Bone marrow (tissue), 2 donors: ENCODE data around the gene TEF.
A peak's percentile ranks its signal among the peaks of the same experiment; 100 is the strongest.
"Not testable (repeated sequence)": the region's sequence is repeated elsewhere in the genome, so short reads cannot be mapped to it uniquely, and the experiment has no call there.

Experiments
- DNase-seq, 2 donors: peaks; one replicate each; lab custom pipeline; 2025; lab: John Stamatoyannopoulos, UW

TEF gene

GRCh38 chr22:41429232-41429950 lies 47.6 kb downstream of the TEF start:
- no peak for DNase-seq

DNA sequence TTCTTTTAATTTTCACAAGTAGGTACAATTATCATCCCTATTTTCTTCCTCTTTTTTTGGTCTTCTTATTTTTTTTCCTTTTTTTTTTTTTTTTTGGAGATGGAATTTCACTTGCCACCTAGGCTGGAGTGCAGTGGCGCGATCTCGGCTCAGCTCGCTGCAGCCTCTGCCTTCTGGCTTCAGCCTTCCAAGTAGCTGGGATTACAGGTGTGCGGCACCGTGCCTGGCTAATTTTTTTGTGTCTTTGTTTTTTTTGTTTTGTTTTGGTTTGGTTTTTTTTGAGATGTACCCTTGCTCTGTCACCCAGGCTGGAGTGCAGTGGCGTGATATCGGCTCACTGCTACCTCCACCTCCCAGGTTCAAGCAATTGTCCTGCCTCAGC lies 48.2 kb downstream of the TEF start:
- no peak for DNase-seq

GRCh38 chr22:41431656-41432055 lies 49.9 kb downstream of the TEF start:
- no peak for DNase-seq

- DNase-seq: not testable (repeated sequence)
These were observed 51.7 kb downstream of the TEF start for GRCh38 chr22:41433480-41433879.

DNA sequence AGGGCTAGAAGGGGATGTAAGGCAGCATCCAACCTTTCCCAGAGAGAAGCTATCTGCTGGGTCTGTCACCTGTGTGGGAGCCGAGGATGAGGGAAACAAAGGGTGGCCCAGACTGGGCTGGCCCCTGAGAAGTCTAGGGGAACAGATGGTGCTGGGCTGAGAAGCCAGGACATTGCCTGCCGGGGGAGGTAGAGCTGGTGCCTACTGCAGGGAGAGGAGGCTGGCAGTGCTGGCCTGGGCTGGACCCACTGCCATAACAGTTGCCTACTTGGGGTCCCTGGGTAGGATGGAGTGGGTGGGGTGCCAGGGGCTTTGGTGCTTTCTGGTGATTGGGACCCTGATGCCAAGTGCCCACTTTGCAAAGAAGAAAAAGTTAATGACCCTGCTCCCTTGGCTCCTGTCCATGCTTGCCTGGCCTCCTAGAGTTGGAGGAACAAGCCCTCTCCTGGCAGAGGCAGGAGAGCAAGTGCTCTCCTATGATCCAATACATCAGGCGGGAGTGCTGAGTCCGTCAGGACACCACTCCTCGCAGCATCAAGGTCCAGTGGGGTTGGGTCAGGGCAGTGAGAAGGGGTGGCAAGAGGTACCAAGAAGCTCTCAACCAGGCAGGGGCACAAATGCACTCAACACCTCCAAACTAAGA lies 52.7 kb downstream of the TEF start:
- DNase-seq: not testable (repeated sequence)

DNA sequence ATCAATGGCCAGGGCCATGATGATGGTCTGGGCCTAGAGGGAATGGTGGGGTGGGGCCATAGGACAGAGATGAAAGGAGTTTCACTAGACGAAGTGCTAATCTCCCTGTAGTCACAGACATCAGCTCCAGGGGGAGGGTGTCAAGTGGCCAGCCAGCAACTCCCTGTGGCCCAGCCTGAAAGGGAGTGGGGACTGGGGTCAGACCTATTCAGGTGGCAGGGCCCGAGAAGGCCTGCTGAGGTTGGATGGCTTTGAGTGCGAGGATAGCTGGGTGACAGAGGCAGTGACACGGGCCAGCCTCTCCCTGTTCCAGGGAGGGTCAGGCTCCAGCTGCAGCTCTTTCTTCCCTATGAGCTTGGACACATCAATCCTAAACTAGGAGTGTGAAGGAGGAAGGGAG lies 53.8 kb downstream of the TEF start:
- no peak for DNase-seq

- DNase-seq: no peak
These were observed 54.8 kb downstream of the TEF start for GRCh38 chr22:41436322-41437113.

DNA sequence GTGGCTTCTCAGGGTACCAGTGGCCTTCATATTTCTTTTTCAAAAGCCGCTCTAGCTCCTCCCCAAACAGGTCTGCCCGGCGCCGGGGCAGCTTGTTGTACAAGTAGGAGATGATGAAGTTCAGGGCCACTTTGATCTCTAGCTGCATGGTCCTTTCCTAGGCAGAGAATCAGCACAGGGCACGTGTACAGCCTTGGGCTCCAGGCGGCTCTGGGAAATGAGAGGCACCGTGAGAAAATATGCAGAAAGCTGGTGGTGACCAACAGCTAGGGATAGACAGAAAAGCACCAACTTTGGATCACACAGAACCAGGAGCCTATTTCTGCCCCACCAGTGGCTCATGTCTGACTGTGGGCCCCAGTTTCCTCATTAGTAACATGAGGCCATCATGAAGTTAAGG lies 55.5 kb downstream of the TEF start:
- no peak for DNase-seq

GRCh38 chr22:41440511-41440910 lies 58.8 kb downstream of the TEF start:
- DNase-seq: not testable (repeated sequence)

DNA sequence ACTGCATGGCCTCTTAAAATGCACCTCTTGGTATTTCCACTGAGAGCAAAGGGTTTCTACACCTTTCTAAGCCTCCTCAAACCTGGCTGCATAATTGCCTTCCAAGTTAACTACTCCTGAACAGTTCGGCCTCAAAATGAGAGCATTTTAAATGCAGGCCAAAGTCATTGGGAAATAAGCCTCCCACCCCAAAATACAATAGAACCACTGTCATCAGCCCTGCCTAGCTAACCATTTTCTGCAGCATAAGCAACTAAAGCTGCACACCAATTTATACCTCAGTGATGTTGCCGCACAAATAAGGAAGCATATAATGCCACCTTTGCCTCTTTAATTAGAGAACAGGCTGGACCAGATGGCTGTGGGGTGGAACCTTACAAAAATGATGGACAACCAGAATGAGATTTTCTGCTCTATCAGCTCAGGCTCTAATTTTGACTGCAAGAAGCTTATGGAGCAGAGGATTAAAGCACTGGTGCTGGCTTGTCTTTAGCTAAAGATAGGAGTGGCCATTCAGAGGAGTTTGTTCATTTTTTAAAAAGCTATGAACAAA lies 60.6 kb downstream of the TEF start:
- DNase-seq: no peak

- peak; percentile 59 to 91 for DNase-seq
These were observed 62.8 kb downstream of the TEF start for GRCh38 chr22:41444360-41445128.

- peak in 1 of 2 donors; percentile 5 for DNase-seq
These were observed 63.7 kb downstream of the TEF start for GRCh38 chr22:41445129-41446056.

DNA sequence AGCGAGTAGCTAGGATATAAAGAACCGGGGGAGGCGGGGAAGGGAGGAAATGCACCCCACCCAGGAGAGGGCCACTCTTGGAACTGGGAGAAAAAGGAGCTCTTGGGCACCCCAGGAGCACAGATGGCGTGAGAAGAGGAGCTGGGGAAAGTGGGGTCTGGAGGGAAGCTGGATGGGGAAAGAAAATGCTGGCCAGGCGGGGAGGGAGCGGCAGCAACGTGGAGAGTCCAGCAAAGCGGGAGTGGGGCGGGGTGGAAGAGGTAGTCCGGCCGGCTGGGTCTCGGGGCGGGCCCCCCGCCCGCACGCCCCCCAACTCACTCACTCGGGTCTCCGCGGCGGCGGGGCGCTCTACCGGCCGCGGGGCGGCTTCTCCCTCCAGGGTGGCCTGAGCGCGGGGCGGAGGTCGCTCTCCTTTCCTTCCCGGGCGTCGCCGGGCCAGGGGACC lies 64.3 kb downstream of the TEF start:
- DNase-seq: peak in 1 of 2 donors; percentile 25

DNA sequence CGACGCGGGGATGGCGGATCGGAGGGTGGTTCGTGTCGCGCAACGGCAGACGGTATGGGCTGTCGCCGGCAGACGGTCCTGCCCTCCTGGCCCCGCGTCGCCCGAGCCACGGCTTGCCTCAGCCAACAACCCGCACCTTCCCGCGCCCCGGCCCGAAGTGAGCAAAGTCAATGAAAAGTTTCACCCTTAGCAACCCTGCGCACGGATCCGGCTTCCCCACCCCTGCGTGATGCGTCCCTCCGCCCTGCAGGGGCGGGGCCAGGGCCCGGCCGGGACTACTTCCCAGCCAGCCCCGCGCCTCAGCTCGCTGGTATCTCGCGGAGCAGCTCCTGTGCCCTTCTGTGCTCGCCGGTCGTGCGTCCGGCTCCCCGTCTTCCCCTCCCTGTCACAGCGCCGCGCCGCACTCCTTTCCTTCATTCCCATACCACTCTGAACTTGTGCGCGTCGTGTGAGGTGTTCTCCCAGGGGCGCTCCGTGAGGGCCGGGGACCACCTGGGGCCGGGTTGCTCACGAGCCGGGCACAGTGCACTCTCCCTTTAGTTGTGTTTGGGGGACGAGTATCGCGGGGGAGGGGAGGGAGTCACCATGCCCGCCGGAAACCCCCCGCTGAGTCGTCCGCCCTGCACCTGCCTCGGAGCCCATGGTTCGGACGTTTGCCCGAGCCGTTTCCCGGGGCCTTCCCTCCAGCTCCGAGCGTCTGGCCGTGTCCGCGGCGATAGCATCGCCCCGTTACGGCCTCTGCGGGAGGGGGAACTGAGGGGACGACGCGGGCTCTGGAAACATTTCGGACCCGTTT lies 65.1 kb downstream of the TEF start, which contains the start of gene TOB2:
TSS of gene TOB2 (minus strand) at position 163 of the 796 bp plus-strand sequence. CDS start 9,456 bp downstream, outside the sequence.
- peak; percentile 70 to 88 for DNase-seq

DNA sequence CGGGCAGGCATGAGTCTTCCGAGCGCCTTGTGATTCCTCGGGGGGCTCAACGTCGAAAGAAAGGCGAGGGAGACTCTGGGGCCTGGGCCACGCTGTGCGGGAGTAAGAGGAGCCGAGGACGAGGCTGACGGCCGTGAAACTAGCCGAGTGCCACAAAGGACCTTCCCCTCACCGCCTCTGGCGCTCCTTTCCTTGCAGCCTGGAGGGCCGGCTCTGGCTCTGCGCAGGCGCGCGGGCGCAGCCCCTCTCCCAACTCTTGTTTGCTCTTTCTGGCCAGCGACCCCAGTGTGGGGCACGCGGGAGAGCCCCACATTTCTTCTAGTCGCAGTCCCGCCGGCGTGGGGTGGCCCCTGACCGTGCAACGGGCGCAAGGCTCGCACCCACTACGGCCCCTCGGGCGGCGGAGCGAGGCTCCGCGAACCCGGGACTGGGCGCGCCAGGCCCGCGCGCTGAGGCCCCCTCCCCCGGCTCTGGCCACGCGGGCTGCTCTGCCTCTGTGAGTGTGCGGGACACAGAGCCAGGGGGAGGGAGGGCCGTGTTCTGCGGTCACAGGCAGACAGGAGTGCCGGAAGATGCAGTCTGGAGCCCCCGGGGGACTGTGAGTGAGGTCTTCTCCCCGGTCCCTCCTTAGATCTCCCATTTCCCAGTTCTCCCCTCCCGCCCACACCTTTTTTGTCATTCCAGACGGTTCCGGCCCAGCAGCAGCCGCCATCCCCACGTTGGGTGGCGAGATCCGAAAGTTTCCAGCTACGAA lies 65.9 kb downstream of the TEF start:
- peak; percentile 23 to 54 for DNase-seq

DNA sequence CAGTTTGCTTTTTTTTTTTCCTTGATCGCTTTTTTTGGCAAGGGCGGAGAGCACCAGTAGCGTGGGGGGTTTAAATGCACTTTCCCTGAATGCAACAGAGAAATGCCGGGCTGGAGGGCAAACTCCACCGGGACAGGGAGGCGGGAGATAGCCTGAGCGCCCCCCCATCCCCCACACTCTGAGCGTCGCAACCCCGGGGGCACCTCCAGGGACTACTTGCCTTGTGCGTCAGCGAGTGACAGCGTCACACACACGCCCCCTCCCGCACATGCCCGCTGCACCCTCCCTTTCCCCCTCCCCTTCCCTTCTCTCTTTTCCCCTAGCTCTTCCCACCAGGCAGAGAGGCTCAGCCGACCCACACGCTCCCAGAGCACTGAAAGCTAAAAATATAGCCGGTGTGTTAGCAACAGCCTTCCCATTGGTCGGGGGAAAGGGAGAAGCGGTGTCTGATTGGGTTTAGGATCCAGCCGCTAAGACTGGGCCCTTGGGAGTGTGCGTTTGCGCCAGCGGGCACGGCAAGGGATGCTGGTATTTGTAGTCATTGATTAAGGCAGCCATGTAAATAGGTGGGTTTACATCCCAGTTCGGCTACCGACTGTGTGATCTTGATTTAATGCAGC lies 66.6 kb downstream of the TEF start:
- peak; percentile 92 to 98 for DNase-seq
